HepG2 (cell line): ENCODE results near the gene TPST2. TPM values are rescaled to one million over a fixed set of nuclear protein-coding genes. Genes with fewer than 3 reads are reported as not detected.

ENCODE experiments used
- BORCS8-MEF2B ChIP-seq: sonication (generic); formaldehyde crosslinking; IDR thresholded peaks from 2 replicates; pipeline ENCODE4 v1.8.0; 2022; ENCODE audit warnings: mild to moderate bottlenecking, missing genetic modification reagents
- HIC2 ChIP-seq: sonication (generic); formaldehyde crosslinking; IDR thresholded peaks from 2 replicates; pipeline ENCODE4 v1.9.0; 2022; ENCODE audit warnings: low read depth, missing genetic modification reagents
- HMGXB3 ChIP-seq: sonication (generic); formaldehyde crosslinking; IDR thresholded peaks from 2 replicates; pipeline ENCODE4 v1.4.0; 2020; ENCODE audit warnings: missing genetic modification reagents, borderline replicate concordance
- KMT2A ChIP-seq: sonication (generic); formaldehyde crosslinking; IDR thresholded peaks from 2 replicates; pipeline ENCODE4 v1.4.0; 2020; ENCODE audit warnings: missing genetic modification reagents
- MIER2 ChIP-seq: IDR thresholded peaks from 2 replicates; pipeline ENCODE4 v1.6.1; 2016; ENCODE audit warnings: missing biosample characterization, missing genetic modification reagents
- NCOA1 ChIP-seq: sonication (generic); formaldehyde crosslinking; IDR thresholded peaks from 2 replicates; pipeline ENCODE4 v1.9.0; 2021; ENCODE audit warnings: missing genetic modification reagents
- SIN3A ChIP-seq: IDR thresholded peaks from 2 replicates; pipeline ENCODE4 v1.6.1; 2011; ENCODE audit warnings: low read depth, mild to moderate bottlenecking, control low read depth, low read length, borderline replicate concordance
- SNAPC4 ChIP-seq: sonication (generic); formaldehyde crosslinking; IDR thresholded peaks from 2 replicates; pipeline ENCODE4 v1.4.0; 2020; ENCODE audit warnings: mild to moderate bottlenecking, missing genetic modification reagents
- YEATS4 ChIP-seq: sonication (generic); formaldehyde crosslinking; IDR thresholded peaks from 2 replicates; pipeline ENCODE4 v1.4.0; 2020; ENCODE audit warnings: missing genetic modification reagents, borderline replicate concordance
- ZMAT3 ChIP-seq: sonication (generic); formaldehyde crosslinking; conservative IDR thresholded peaks from 2 replicates; pipeline ENCODE4 v1.7.0; 2021; ENCODE audit warnings: missing genetic modification reagents
- ZNF512B ChIP-seq: sonication (generic); formaldehyde crosslinking; IDR thresholded peaks from 2 replicates; pipeline ENCODE4 v1.5.1; 2020; ENCODE audit warnings: missing genetic modification reagents, mild to moderate bottlenecking, borderline replicate concordance
- ZNF607 ChIP-seq: sonication (generic); formaldehyde crosslinking; IDR thresholded peaks from 2 replicates; pipeline ENCODE4 v1.5.1; 2020; ENCODE audit warnings: missing genetic modification reagents, mild to moderate bottlenecking, borderline replicate concordance
- ZNF670 ChIP-seq: sonication (generic); formaldehyde crosslinking; IDR thresholded peaks from 2 replicates; pipeline ENCODE4 v1.8.0; 2022; ENCODE audit warnings: mild to moderate bottlenecking, missing genetic modification reagents, borderline replicate concordance
- ZSCAN20 ChIP-seq: sonication (generic); formaldehyde crosslinking; IDR thresholded peaks from 2 replicates; pipeline ENCODE4 v1.4.0; 2020; ENCODE audit warnings: missing genetic modification reagents, mild to moderate bottlenecking, borderline replicate concordance
- polyA plus RNA-seq, 8 experiments: library from polyadenylated mRNA; depleted of rRNA in 3 of 8; stranded (reverse) in 7 of 8; unstranded in 1 of 8; fragments of >200 nt; fragmentation: Illumina TruSeq in 4 of 8; extraction: Trizol in 4 of 8; gene quantifications; 2 replicates each; pipeline versions ENCODE4 v1.2.1 to v1.2.3, GENCODE V29; 2011 to 2016; ENCODE audit warnings: low read depth in 4 of 8, missing spikeins in 1 of 8, mixed read lengths in 1 of 8; ENCODE audit not compliant: insufficient read depth in 1 of 8
- total RNA-seq, 5 experiments: library from RNA; depleted of rRNA; stranded (reverse); fragments of >200 nt; fragmentation: Illumina TruSeq; extraction: Trizol; gene quantifications; 2 replicates each; pipeline ENCODE4 v1.2.3, GENCODE V29; 2016; ENCODE audit warnings: low read depth in 1 of 5

Gene TPST2
- total and polyA plus RNA-seq, 2 of the 13 experiments (the other 11 are each of a cell fraction or from before 2014, with no cell fraction given) = 15.2 to 23.8 TPM

GRCh38 chr22:26479792-26480610 lies 109.9 kb downstream of the TPST2 start (continued):
- no peak for TF ChIP-seq SNAPC4 (CRISPR knock-in tag)
- TF ChIP-seq HMGXB3 (CRISPR knock-in tag) = no peak
- TF ChIP-seq ZNF607 (CRISPR knock-in tag) = no peak
- 0 out of 2 replicates have a peak, but pooled peaks have one; percentile 30 for TF ChIP-seq SIN3A
- TF ChIP-seq HIC2 (CRISPR knock-in tag) = no peak
- TF ChIP-seq KMT2A (CRISPR knock-in tag) = peak; percentile 56; the same call in 1 of the 2 replicates
- no peak for TF ChIP-seq ZSCAN20 (CRISPR knock-in tag)
- TF ChIP-seq ZNF512B = no peak
- no peak for TF ChIP-seq ZMAT3
- no peak for TF ChIP-seq BORCS8-MEF2B
- TF ChIP-seq NCOA1 (CRISPR knock-in tag) = no peak
- TF ChIP-seq MIER2 (CRISPR knock-in tag) = no peak
- TF ChIP-seq ZNF670 (CRISPR knock-in tag) = 0 out of 2 replicates have a peak, but pooled peaks have one; percentile 21
- peak; percentile 41; the same call in 1 of the 2 replicates for TF ChIP-seq YEATS4 (CRISPR knock-in tag)
